ENCODE measurements around the gene FAM107A. TPM values are rescaled to one million over a fixed set of nuclear protein-coding genes. Genes with fewer than 3 reads are reported as not detected.

The FAM107A gene
- total and polyA plus RNA-seq, 2 experiments from 2014 or later: 0.13 to 0.22 TPM

DNA sequence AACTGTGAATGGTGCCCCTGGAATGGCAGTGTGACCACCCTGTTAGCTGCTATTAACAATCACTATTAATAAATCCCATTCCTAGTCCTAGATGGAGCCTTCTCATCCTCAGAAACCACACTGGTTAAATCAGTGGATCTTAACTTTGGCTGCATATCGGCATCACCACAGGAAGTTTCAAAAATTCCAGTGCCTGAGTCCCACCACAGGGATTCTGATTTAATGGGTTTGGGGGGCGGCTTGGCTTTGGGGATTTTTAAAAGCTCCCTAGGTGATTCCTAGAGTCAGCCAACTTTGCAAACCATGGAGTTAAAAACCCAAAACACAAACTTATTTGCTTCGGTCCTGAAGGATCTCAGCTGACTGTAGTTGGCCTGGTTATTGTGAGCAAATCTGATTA lies 3.1 kb downstream of the FAM107A start:
- Histone ChIP-seq H3K27ac (no peak overlapping the region), H3K27me3 (replicated peaks; ENCODE audit: insufficient read depth) (no peaks in the 10 kb centered on the region), H2AFZ (no peak overlapping the region), H4K20me1 (ENCODE audit: insufficient read depth) (no peaks in the 10 kb centered on the region), H3K4me1 (ENCODE audit: insufficient read depth) (0 out of 2 replicates have a peak, but pooled peaks cover 4% of the 10 kb centered on the region), H3K4me3 (no peak overlapping the region), H3K79me2 (ENCODE audit: insufficient read depth) (no peaks in the 10 kb centered on the region), H3K9me3 (ENCODE audit: low read depth) (no peaks in the 10 kb centered on the region), H3K36me3 (ENCODE audit: low read depth) (no peaks in the 10 kb centered on the region), H3F3A (ENCODE audit: insufficient read depth) (no peaks in the 10 kb centered on the region), H3K4me2 (ENCODE audit: unreplicated experiment) (no peak overlapping the region), H3K9me2 (ENCODE audit: insufficient read depth) (no peaks in the 10 kb centered on the region), H3K9ac (no peak overlapping the region)
- WGBS, 2 experiments (ENCODE audit: low coverage in 1 of 2, low lambda C conversion rate in 2 of 2, missing lambda C conversion rate in 2 of 2): 73 to 75% methylated on average over 3 of the region's 3 CpGs
- no peak for DNase-seq
- no peak for TF ChIP-seq EZH2phosphoT487 (IDR thresholded peaks at IDR 0.05; ENCODE audit: insufficient read depth, low read depth)
- no peak for TF ChIP-seq EZH2 (IDR thresholded peaks at IDR 0.05; ENCODE audit: insufficient read depth, poor library complexity, severe bottlenecking)
- in situ Hi-C loops (cut with MboI): no loop called here

DNA sequence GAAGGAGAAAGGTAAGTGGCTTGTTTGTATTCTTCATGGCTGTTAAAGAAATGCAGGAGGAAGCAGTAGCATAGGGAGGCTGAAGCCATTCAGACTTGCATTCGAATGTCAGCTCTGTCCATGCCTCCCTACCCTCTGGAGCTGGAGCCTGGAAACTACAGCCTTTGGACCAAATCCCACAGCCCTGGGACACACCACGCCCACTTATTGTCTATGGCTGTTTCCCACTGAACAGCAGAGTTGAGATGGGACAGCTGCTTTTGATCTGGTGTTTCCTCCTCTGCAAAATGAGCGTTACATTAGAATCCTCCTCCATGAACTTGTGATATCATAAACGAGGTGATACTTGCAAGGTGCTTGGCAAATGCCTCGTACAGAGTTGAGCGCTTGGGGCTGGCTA lies 3.6 kb downstream of the FAM107A start:
- Histone ChIP-seq H3K4me3 (no peak overlapping the region), H3K9me3 (ENCODE audit: low read depth) (no peaks in the 10 kb centered on the region), H3K4me1 (ENCODE audit: insufficient read depth) (0 out of 2 replicates have a peak, but pooled peaks cover 4% of the 10 kb centered on the region), H3F3A (ENCODE audit: insufficient read depth) (no peaks in the 10 kb centered on the region), H2AFZ (no peak overlapping the region), H3K9ac (no peak overlapping the region), H3K4me2 (ENCODE audit: unreplicated experiment) (no peak overlapping the region), H4K20me1 (ENCODE audit: insufficient read depth) (no peaks in the 10 kb centered on the region), H3K27me3 (replicated peaks; ENCODE audit: insufficient read depth) (no peaks in the 10 kb centered on the region), H3K9me2 (ENCODE audit: insufficient read depth) (no peaks in the 10 kb centered on the region), H3K27ac (no peak overlapping the region), H3K36me3 (ENCODE audit: low read depth) (no peaks in the 10 kb centered on the region), H3K79me2 (ENCODE audit: insufficient read depth) (no peaks in the 10 kb centered on the region)
- WGBS, 2 experiments (ENCODE audit: low coverage in 1 of 2, low lambda C conversion rate in 2 of 2, missing lambda C conversion rate in 2 of 2): 22 to 25% methylated on average over 6 of the region's 6 CpGs
- TF ChIP-seq EZH2 (IDR thresholded peaks at IDR 0.05; ENCODE audit: insufficient read depth, poor library complexity, severe bottlenecking) (no peak), EZH2phosphoT487 (IDR thresholded peaks at IDR 0.05; ENCODE audit: insufficient read depth, low read depth) (no peak)
- peak; percentile 19 for DNase-seq
- in situ Hi-C loops (cut with MboI): no loop called here

DNA sequence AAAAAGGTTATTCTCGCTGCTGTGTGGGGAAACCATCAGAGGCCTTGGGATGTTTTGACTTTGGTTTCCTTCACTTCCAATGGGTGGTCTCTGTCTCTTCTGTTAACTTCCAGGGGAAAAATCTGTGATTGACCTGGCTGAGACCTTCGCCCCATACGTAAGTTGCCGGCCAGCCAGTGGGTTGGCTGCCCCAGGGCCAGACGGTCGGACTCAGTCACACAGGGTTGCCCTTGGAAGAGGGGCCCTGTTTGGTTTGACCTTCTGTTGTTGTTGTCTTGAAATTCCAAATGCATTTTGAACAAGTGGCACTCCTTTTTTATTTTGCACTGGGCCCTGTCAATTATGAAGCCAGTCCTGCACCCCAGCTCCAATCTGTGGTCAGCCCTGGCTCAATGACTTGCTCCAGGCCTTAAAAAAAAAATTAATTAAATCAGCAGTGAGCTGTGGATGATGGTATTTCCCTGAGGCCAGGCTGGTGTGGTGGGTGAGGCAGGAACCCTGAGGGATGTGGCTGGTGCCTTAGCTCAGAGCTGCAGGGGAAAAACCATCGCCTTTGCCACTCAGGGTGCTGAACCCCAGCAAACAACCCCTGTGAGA lies 4.5 kb downstream of the FAM107A start:
- in situ Hi-C loops (cut with MboI): no loop called here
- no peaks in the 10 kb centered on the region for H3K9me3 ChIP-seq (ENCODE audit: low read depth)

DNA sequence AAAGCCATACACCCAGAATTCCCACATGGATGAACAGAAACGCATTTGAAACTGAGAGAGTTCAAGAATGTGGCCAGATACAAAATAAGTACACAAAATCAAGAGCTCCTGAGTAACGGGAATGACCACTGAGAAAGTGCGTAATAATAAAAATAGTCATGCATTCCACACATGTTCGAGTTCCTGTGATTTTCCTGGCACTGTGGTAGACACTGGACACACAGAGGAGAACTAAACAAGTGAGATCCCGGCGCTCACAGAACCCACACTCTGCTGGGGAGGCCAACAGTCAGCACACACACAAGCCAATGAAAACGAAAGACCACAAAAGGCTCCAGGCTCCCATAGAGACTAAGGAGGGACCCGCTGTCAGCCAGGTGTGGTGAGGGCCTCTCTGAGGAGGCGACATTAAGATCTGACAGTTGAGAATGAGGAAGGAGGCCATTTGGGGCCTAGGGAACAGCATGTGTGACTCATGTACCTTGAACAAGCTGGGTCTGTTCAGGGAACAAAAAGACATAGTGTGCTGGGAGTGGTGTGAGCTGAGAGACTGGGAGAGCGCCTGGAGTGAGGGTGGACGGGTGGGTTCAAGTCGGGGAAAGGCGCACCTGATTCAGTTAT lies 5.1 kb downstream of the FAM107A start:
- no peaks in the 10 kb centered on the region for H3K4me1 ChIP-seq (ENCODE audit: insufficient read depth)
- no peak overlapping the region for H3K4me2 ChIP-seq (ENCODE audit: unreplicated experiment)
- no peak overlapping the region for H3K27ac ChIP-seq
- H3K79me2 ChIP-seq (ENCODE audit: insufficient read depth): no peaks in the 10 kb centered on the region
- H3K4me3 ChIP-seq: no peak overlapping the region
- H3K27me3 ChIP-seq (replicated peaks; ENCODE audit: insufficient read depth): no peaks in the 10 kb centered on the region
- H3K36me3 ChIP-seq (ENCODE audit: low read depth): no peaks in the 10 kb centered on the region
- WGBS, 2 experiments (ENCODE audit: low coverage in 1 of 2, low lambda C conversion rate in 2 of 2, missing lambda C conversion rate in 2 of 2): 73 to 76% methylated on average over 13 of the region's 13 CpGs
- no peaks in the 10 kb centered on the region for H3K9me3 ChIP-seq (ENCODE audit: low read depth)
- H3K9me2 ChIP-seq (ENCODE audit: insufficient read depth): no peaks in the 10 kb centered on the region
- no peaks in the 10 kb centered on the region for H4K20me1 ChIP-seq (ENCODE audit: insufficient read depth)
- H3K9ac ChIP-seq: no peak overlapping the region
- H3F3A ChIP-seq (ENCODE audit: insufficient read depth): no peaks in the 10 kb centered on the region
- H2AFZ ChIP-seq: no peak overlapping the region
- in situ Hi-C loops (cut with MboI): no loop called here
- no peak for DNase-seq
- TF ChIP-seq EZH2 (IDR thresholded peaks at IDR 0.05; ENCODE audit: insufficient read depth, poor library complexity, severe bottlenecking) (no peak), EZH2phosphoT487 (IDR thresholded peaks at IDR 0.05; ENCODE audit: insufficient read depth, low read depth) (no peak)

More for the DNA sequence above, 4.5 kb downstream of the FAM107A start:
- H3K9ac ChIP-seq: no peak overlapping the region
- no peaks in the 10 kb centered on the region for H3K79me2 ChIP-seq (ENCODE audit: insufficient read depth)
- no peaks in the 10 kb centered on the region for H3K27me3 ChIP-seq (replicated peaks; ENCODE audit: insufficient read depth)
- H3K27ac ChIP-seq: no peak overlapping the region
- H4K20me1 ChIP-seq (ENCODE audit: insufficient read depth): no peaks in the 10 kb centered on the region
- H3K9me2 ChIP-seq (ENCODE audit: insufficient read depth): no peaks in the 10 kb centered on the region
- H2AFZ ChIP-seq: no peak overlapping the region
- 0 out of 2 replicates have a peak, but pooled peaks cover 3% of the 10 kb centered on the region for H3K4me1 ChIP-seq (ENCODE audit: insufficient read depth)
- no peak for DNase-seq
- no peak overlapping the region for H3K4me3 ChIP-seq
- no peak for TF ChIP-seq EZH2phosphoT487 (IDR thresholded peaks at IDR 0.05; ENCODE audit: insufficient read depth, low read depth)
- TF ChIP-seq EZH2 (IDR thresholded peaks at IDR 0.05; ENCODE audit: insufficient read depth, poor library complexity, severe bottlenecking): no peak
- no peaks in the 10 kb centered on the region for H3F3A ChIP-seq (ENCODE audit: insufficient read depth)
- 95 to 98% methylated on average over 7 of the region's 7 CpGs for WGBS, 2 experiments (ENCODE audit: low coverage in 1 of 2, low lambda C conversion rate in 2 of 2, missing lambda C conversion rate in 2 of 2)
- H3K4me2 ChIP-seq (ENCODE audit: unreplicated experiment): no peak overlapping the region
- H3K36me3 ChIP-seq (ENCODE audit: low read depth): no peaks in the 10 kb centered on the region

Data from GM23248 (cell line).